Endodermal cell (in vitro differentiated cells): ENCODE data around the gene NXPH4. TPM values are rescaled to one million over a fixed set of nuclear protein-coding genes. Genes with fewer than 3 reads are reported as not detected.

Experiments
- DNase-seq: peaks from one replicate; pipeline ENCODE4 v3.0.0-alpha.2; 2017
- H3K27ac ChIP-seq: 2 replicates; pipeline ENCODE4 v1.5.1; 2013; ENCODE audit warnings: mild to moderate bottlenecking, low read depth, low read length, moderate library complexity
- H3K27me3 ChIP-seq: 2 replicates; pipeline ENCODE4 v1.6.1; 2013; ENCODE audit warnings: mild to moderate bottlenecking, low read length, moderate library complexity; ENCODE audit not compliant: insufficient read depth, control insufficient read depth, poor library complexity, severe bottlenecking
- H3K36me3 ChIP-seq: 2 replicates; pipeline ENCODE4 v1.7.0; 2013; ENCODE audit warnings: mild to moderate bottlenecking, low read length, moderate library complexity; ENCODE audit not compliant: control insufficient read depth, insufficient read depth
- H3K4me1 ChIP-seq: one replicate; pipeline ENCODE4 v1.7.0; 2013; ENCODE audit warnings: low read length; ENCODE audit not compliant: control insufficient read depth, insufficient read depth
- H3K4me3 ChIP-seq: 2 replicates; pipeline ENCODE4 v1.5.1; 2013; ENCODE audit warnings: mild to moderate bottlenecking, low read length, moderate library complexity
- H3K9ac ChIP-seq: 2 replicates; pipeline ENCODE4 v1.6.1; 2013; ENCODE audit warnings: mild to moderate bottlenecking, low read length, moderate library complexity; ENCODE audit not compliant: poor library complexity, severe bottlenecking; ENCODE audit errors: extremely low read depth
- H3K9me3 ChIP-seq: 2 replicates; pipeline ENCODE4 v1.6.1; 2013; ENCODE audit warnings: mild to moderate bottlenecking, low read length, moderate library complexity; ENCODE audit not compliant: control insufficient read depth
- H3K27ac Mint-ChIP-seq: 2 replicates; pipeline ENCODE4 v1.8.0; 2020; ENCODE audit warnings: mixed read lengths
- H3K27me3 Mint-ChIP-seq: 2 replicates; pipeline ENCODE4 v1.8.0; 2021; ENCODE audit warnings: mild to moderate bottlenecking, mixed read lengths; ENCODE audit not compliant: insufficient read depth
- H3K36me3 Mint-ChIP-seq: 2 replicates; pipeline ENCODE4 v1.8.0; 2020; ENCODE audit warnings: low read depth, mixed read lengths
- H3K4me1 Mint-ChIP-seq: 2 replicates; pipeline ENCODE4 v1.8.0; 2020; ENCODE audit warnings: mixed read lengths
- H3K4me3 Mint-ChIP-seq: 2 replicates; pipeline ENCODE4 v1.8.0; 2020; ENCODE audit warnings: mild to moderate bottlenecking, moderate library complexity, mixed read lengths
- H3K9me3 Mint-ChIP-seq: 2 replicates; pipeline ENCODE4 v1.8.0; 2020; ENCODE audit warnings: mild to moderate bottlenecking, mixed read lengths
- WGBS, 2 experiments: methylation state at CpG; one replicate each; pipeline versions ENCODE4 v1.1.5 to v1.1.7; 2013; ENCODE audit warnings: missing lambda C conversion rate in 2 of 2, mixed read lengths in 1 of 2; ENCODE audit not compliant: insufficient coverage in 1 of 2, insufficient read length in 1 of 2; 5-methylcytosine and 5-hydroxymethylcytosine counted together
- total RNA-seq, 2 donors: library from RNA; stranded (reverse); fragmentation: NEBNext Ultra II Directional in 1 of 2; extraction: Animal tissue kit (Norgen Biotek cat#: 25700) in 1 of 2; gene quantifications; 2 replicates in 1 of 2; 3 replicates in 1 of 2; pipeline ENCODE4 v1.2.1, GENCODE V29; 2021
- TF ChIP-seq, protein P1 (sequence below): fragments of 200-600 bp; sonication (generic); conservative IDR thresholded peaks from 2 replicates; pipeline ENCODE4 v1.5.0; 2021; ENCODE audit warnings: antibody characterized with exemption, mild to moderate bottlenecking

The NXPH4 gene
- total RNA-seq, 2 donors from 2014 or later: 0.31 to 1.1 TPM

DNA sequence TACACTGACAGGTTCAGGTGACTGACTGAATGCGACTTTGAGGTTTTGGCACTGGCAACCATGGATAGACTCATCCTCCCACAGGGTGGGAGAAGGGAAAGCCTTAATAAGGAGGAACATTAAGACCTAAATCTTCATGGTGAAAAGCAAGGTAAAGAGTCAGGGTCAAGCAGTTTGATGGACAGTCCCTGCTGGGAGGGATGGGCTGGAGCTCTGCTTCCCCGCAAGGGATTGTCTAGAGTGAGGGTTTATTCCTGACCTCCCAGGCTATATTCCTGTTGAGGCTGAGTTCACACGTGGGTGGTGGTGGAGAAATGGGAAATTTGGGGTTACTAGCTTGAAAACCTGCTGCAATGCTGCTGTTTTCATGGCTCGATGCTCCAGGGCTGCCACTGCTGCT is 43.8 kb downstream of the NXPH4 start:
- H3K36me3 ChIP-seq: peaks cover 50% of the 10 kb centered on the region
- H3K27ac ChIP-seq: no peak overlapping the region
- 63 to 88% methylated on average over 1 to 4 of the region's 4 CpGs for WGBS, 2 experiments
- H3K9me3 Mint-ChIP-seq: no peaks in the 10 kb centered on the region
- H3K9ac ChIP-seq: no peak overlapping the region
- no peak for DNase-seq
- TF ChIP-seq, protein P1, sequence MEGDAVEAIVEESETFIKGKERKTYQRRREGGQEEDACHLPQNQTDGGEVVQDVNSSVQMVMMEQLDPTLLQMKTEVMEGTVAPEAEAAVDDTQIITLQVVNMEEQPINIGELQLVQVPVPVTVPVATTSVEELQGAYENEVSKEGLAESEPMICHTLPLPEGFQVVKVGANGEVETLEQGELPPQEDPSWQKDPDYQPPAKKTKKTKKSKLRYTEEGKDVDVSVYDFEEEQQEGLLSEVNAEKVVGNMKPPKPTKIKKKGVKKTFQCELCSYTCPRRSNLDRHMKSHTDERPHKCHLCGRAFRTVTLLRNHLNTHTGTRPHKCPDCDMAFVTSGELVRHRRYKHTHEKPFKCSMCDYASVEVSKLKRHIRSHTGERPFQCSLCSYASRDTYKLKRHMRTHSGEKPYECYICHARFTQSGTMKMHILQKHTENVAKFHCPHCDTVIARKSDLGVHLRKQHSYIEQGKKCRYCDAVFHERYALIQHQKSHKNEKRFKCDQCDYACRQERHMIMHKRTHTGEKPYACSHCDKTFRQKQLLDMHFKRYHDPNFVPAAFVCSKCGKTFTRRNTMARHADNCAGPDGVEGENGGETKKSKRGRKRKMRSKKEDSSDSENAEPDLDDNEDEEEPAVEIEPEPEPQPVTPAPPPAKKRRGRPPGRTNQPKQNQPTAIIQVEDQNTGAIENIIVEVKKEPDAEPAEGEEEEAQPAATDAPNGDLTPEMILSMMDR: no peak
- H3K27me3 ChIP-seq: no peaks in the 10 kb centered on the region
- H3K4me1 Mint-ChIP-seq: peaks cover 30% of the 10 kb centered on the region
- peak overlapping the region; percentile 9 for H3K27ac Mint-ChIP-seq
- no peaks in the 10 kb centered on the region for H3K27me3 Mint-ChIP-seq
- peaks cover 46% of the 10 kb centered on the region for H3K36me3 Mint-ChIP-seq
- H3K9me3 ChIP-seq: no peaks in the 10 kb centered on the region
- peaks cover 21% of the 10 kb centered on the region for H3K4me1 ChIP-seq
- no peak overlapping the region for H3K4me3 Mint-ChIP-seq
- H3K4me3 ChIP-seq: no peak overlapping the region

DNA sequence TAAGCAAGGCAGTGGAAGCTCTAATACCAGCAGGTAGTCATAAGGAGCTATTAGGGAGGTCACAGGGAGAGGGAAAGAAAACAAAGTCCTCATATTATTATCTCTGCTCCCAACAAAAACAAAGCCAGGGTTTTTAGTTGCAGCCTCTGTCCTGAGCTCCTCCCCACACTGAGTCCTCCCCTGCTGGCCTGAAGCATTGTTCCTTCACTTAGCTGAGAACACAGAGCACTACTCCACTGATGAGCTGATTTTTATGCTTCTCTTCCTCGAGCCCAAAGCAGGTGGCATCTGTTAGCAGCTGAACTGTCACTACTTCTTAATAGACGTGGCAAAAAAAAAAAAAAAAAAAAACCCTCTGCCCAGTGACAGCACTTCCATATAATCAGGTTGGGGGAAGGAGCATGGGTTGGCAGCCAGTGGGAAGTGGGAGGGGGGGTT is 44.9 kb downstream of the NXPH4 start:
- Mint-ChIP-seq H3K4me3 (peak overlapping the region; percentile 20), H3K27ac (peak overlapping the region; percentile 57), H3K9me3 (no peaks in the 10 kb centered on the region), H3K27me3 (no peaks in the 10 kb centered on the region), H3K4me1 (peaks cover 30% of the 10 kb centered on the region), H3K36me3 (peaks cover 39% of the 10 kb centered on the region)
- Histone ChIP-seq H3K4me3 (peak overlapping the region; percentile 47), H3K36me3 (peaks cover 40% of the 10 kb centered on the region), H3K27me3 (no peaks in the 10 kb centered on the region), H3K9me3 (no peaks in the 10 kb centered on the region), H3K9ac (no peak overlapping the region), H3K4me1 (peaks cover 21% of the 10 kb centered on the region), H3K27ac (peak overlapping the region; percentile 58)
- TF ChIP-seq, protein P1: no peak
- DNase-seq: peak; percentile 82
- 18% methylated on average over 1 of the region's 2 CpGs; no CpG with 5 or more reads in 1 of the 2 experiments for WGBS, 2 experiments

DNA sequence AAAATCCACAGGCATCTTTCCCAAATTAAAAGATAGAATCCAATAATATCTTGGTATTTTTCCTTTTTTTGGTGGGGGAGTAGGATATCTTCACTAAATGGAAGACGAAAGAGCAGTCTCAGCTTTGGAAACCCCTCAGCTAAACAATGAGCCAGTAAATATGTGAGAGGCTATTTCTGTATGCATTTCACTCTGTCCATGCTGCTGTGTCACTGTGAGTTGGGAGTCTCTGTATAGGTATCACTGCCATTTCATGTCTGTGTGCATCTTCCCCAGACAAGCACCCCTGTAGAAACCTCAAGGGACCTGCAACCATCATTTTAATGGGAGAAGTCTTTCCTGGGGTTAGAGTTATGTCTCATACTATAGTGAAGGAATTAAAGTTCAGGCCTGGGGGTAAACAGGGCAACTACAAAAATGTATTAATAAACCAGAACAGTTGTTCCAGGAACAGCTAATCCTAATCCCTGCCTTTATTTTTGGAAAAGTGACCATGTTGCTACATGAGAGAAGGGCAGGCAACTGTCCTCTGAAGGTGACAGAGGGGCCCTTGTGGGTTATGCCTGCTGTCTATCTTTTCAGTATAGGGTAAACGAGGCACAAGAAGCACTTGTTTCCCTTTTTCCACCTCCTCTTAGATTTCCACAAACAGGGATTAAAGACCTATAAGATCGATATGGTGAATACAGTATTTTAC is 45.7 kb downstream of the NXPH4 start:
- Histone ChIP-seq H3K27me3 (no peaks in the 10 kb centered on the region), H3K27ac (peak overlapping the region; percentile 25), H3K9ac (no peak overlapping the region), H3K9me3 (no peaks in the 10 kb centered on the region), H3K36me3 (peaks cover 42% of the 10 kb centered on the region), H3K4me3 (peak overlapping the region; percentile 36), H3K4me1 (peaks cover 21% of the 10 kb centered on the region)
- Mint-ChIP-seq H3K9me3 (no peaks in the 10 kb centered on the region), H3K27ac (peak overlapping the region; percentile 57), H3K4me3 (no peak overlapping the region), H3K27me3 (no peaks in the 10 kb centered on the region), H3K36me3 (peaks cover 41% of the 10 kb centered on the region), H3K4me1 (peaks cover 30% of the 10 kb centered on the region)
- WGBS, 2 experiments: 72% methylated on average over 3 of the region's 3 CpGs; no CpG with 5 or more reads in 1 of the 2 experiments
- TF ChIP-seq, protein P1: no peak
- DNase-seq: no peak
